Measurements from ENCODE around the gene PPP1R7.

The PPP1R7 gene

DNA sequence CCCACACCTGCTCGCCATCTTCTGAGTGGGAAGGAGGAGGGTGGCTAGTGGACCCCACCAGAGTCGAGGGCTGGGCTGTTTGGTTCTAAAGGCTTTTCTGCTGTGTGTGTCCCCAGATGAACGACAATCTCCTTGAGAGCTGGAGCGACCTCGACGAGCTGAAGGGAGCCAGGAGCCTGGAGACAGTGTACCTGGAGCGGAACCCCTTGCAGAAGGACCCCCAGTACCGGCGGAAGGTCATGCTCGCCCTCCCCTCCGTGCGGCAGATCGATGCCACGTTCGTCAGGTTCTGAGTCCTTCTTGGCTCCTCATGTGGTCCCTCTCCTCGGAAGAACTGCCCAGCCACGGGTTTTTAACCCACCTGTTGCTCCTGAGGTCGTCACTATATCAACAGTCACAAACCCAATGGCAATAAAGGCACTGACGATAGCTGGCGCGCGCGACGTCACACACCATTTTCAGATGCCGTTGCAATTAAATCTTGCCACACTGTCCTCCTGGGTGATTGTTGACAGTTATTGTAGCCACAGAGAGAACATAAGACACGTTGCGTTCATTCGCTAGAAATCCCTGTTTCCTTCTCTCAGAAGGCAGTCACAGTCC, 32.4 kb downstream of the PPP1R7 start:
- no peak for TF ChIP-seq POLR2A (IDR thresholded peaks at IDR 0.05; ENCODE audit: low read length)
- no peak for TF ChIP-seq GATA1 (IDR thresholded peaks at IDR 0.05; ENCODE audit: low read depth, low read length)

DNA sequence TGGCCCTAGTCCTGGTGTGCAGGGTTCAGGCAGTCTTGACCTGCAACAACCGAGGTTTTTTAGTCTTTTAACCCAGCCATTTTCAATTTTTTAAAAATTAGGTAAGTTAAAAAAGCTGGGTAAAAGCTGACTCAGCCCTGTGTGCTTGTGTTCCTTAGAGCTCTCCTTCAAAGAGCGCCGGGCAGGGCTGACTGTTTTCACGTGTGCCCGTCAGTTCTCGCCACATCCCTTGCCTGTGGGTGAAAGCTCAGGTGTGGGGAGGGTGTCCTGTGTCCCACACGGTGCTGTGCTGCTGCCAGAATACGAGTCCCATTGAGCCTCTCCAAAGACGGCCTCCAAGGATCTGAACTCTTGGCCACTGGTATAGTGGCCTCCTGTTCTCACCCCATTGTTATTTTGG, 33.0 kb downstream of the PPP1R7 start:
- no peak for DNase-seq
- TF ChIP-seq POLR2A (IDR thresholded peaks at IDR 0.05; ENCODE audit: low read length) (no peak), GATA1 (IDR thresholded peaks at IDR 0.05; ENCODE audit: low read depth, low read length) (no peak)

More for the DNA sequence above, 32.4 kb downstream of the PPP1R7 start:
- no peak for DNase-seq

DNA sequence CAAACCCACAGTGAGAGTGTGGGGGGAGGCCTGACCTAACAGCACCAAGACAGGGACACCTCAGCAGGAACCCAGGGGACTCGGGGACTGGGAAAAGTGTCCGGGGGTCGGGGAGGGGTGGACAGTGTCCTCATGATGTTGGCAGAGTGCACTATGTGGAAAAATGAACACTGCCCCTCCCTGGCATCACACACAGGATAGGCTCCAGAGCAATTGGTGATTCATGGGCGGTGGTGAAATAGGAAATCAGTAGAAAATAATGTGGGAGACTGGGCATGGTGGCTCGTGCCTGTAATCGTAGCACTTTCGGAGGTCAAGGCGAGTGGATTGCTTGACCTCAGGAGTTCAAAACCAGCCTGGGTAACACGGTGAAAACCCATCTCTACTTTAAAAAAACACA, 34.6 kb downstream of the PPP1R7 start:
- no peak for DNase-seq
- TF ChIP-seq GATA1 (IDR thresholded peaks at IDR 0.05; ENCODE audit: low read depth, low read length) = no peak

DNA sequence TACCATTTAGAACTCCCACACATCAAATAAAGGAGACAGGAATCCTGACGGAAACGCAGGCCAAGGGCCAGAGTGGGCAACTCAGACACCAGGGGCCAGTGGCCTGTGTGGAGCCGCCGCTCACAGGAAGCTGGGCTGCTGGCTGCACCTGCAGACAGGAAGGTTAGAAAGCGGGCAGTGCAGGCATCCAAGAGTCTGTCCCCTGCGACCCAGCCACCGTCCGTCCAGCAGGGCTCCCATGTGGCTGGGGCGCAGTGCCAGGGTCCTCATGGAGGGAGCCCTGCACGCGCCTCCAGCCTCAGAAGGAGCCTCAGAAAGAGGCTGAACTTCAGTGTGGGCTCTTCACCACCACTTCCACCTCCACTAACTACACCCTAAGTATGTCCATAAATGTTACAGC, 35.7 kb downstream of the PPP1R7 start:
- TF ChIP-seq POLR2A (IDR thresholded peaks at IDR 0.05; ENCODE audit: low read length) (no peak), GATA1 (IDR thresholded peaks at IDR 0.05; ENCODE audit: low read depth, low read length) (no peak)
- DNase-seq = no peak

DNA sequence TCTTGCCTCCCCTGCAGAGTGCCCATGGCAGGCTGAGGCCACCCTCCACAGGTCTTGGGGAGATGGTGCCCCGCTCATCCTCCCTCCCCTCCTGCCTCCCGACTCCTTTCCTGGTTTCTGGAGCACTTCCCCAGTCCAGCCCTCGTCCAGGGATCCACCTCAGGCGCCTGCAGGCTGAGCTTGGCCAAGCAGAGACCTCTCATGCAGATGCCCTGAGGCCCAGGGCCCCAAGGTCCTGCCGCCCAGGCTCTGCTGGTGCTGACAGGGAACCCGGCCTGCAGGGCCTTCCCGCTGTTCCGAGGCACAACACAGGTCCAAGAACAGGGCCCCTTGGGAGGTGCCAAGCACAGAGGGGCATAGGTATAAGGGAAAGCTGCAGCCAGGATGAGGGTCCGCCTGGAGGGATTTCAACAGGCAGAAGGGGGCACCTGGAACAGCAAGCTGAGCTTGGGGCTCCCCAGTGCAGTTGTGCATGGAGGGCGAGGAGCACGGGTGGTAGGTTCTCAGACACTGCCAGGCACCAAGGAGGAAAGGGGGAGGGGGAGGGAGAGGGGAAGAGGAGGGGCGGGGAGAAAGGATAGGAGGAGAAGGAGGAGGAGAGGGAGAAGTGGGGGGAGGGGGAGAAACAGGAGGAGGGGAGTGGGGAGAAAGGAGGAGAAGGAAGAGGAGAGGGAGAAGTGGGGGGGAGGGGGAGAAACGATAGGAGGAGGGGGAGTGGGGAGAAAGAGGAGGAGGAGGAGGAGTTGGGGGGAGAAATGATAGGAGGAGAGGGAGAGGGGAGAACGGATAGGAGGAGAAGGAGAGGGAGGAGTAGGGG, 37.0 kb downstream of the PPP1R7 start:
- TF ChIP-seq GATA1 (IDR thresholded peaks at IDR 0.05; ENCODE audit: low read depth, low read length) (no peak), POLR2A (IDR thresholded peaks at IDR 0.05; ENCODE audit: low read length) (no peak)
- no peak for DNase-seq

DNA sequence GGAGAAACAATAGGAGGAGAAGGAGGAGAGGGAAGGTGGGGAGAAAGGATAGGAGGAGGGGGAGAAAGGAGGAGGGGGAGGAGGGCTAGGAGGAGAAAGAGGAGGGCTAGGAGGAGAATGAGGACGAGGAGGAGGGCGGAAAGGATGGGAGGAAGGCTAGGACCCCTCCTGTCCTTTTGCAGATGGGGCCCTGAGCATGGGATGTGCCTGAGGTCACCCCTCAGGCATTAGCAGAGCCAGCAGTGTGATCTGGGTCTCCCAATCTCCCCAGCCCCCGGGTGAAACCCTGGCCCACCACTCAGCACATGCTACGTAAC, 37.6 kb downstream of the PPP1R7 start:
- TF ChIP-seq GATA1 (IDR thresholded peaks at IDR 0.05; ENCODE audit: low read depth, low read length) = no peak
- TF ChIP-seq POLR2A (IDR thresholded peaks at IDR 0.05; ENCODE audit: low read length) = no peak
- no peak for DNase-seq

DNA sequence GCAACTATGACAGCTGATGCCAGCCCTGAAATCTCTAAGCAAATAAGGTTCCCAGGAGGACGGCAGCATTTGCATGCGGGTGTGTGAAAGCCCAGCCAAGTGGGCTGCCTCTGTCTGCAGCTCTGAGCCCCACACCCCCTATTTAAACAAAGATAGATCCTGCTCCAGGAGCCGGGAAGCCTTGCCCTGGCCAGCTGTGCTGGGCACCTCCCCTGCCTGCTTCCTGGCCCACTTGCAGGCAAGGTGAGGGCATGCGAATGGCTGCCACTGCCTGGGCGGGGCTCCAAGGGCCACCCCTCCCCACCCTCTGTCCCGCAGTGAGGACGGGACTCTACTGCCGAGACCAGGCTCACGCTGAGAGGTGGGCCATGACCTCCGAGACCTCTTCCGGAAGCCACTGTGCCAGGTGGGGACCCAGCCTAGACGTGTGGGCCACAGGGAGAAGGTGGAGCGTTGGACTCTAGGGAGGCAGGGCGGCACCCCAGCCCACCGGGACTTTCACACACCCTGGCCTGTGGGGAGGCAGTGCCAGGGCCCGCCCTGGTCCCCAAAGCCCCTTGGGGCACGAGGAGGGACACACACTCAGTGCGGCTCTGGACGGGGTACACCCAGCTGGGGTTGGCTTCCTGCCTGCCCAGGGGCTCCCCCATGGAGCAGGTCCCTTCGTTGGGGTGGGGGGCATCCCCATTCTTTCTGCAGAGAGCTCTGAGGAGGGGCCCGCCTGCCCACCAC, 38.3 kb downstream of the PPP1R7 start, which contains the start of gene ANO7:
ANO7 (plus strand) TSS at position 317 of the 732 bp plus-strand sequence. CDS start 1,387 bp downstream, outside the sequence.
- TF ChIP-seq GATA1 (IDR thresholded peaks at IDR 0.05; ENCODE audit: low read depth, low read length) (no peak), POLR2A (IDR thresholded peaks at IDR 0.05; ENCODE audit: low read length) (no peak)
- DNase-seq = no peak

DNA sequence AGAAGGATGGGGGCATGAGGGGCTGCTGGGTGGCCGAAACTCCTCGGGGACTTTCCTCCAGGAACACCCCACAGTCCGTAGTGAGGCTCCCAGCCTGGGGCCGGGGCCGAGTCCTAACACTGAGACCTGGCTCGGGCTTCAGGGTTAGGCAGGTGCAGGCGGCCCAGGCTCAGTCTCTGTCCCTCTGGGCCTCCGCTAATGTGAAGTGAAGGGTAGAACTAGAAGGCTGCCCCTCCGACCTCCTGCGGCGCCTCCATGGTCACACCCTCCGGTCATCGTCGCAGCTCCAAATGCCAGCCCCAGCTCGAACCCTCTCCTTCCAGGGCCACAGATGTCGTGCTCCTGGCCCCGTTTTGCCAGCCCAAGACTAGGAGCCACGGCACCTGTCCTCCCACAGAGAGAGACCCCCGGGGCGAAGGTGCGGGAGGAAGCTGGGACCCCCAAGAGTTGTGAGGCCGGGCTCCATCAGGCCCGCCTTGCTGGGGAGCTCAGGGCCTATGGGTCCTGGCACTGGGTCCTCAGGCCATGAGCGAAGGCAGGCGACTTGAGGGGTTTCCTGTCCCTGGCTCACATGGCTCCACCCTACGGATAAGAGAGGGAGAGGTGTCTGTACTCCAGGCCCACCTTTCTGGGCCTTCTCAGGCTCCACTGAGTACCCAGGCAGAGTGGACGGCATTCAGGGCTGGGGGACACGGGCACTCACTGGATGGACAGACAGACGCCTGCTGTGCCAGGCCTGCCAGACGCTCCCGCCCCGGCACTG, 39.0 kb downstream of the PPP1R7 start:
- no peak for DNase-seq
- TF ChIP-seq GATA1 (IDR thresholded peaks at IDR 0.05; ENCODE audit: low read depth, low read length) = no peak
- TF ChIP-seq POLR2A (IDR thresholded peaks at IDR 0.05; ENCODE audit: low read length) = no peak

DNA sequence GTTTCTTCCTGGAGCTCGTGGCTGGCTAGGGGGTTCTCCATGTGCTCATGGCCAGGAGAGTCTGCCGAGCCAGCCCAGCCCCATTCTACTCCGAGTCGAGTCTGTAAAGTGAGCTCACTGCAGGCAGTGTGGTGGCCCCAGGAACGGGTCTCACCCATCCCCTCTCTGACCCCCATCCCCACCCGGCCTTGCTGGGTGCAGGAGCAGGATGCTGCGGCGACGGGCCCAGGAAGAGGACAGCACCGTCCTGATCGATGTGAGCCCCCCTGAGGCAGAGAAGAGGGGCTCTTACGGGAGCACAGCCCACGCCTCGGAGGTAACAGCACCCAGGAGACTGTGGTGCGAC, 39.6 kb downstream of the PPP1R7 start:
- TF ChIP-seq POLR2A (IDR thresholded peaks at IDR 0.05; ENCODE audit: low read length) (no peak), GATA1 (IDR thresholded peaks at IDR 0.05; ENCODE audit: low read depth, low read length) (no peak)
- no peak for DNase-seq

DNA sequence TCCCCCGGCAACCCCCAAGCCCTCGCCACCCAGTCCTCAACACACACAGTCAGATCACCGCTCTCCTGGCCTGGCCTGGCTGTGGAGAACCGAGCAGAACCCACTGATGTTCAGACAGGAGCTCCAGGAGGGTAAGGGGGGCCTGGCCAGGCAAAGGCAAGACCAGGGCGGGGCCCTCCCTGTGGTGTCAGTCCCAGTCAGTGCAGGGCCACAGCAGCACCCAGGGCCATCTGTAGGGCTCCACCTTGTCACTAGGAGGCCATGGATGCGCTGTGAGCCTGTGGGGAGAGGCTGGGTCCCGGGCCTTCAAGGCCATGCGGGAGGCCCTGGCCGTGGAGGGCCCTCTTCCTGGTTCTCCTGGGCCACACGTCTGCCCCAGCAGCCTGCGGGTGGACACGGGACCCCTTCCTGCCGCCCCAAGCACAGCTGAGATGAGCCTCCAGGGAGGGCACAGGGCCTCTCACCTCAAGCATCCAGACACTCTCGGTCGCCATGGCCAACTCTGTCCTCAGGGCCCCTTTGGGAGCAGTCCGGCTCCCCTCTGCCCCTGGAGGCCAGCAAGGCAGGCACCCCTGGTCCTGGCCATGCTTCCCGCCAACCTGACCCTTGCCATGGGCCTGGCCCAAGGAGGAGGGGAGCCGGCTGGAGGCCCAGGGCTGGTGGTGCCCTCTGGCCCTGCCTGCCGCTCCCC, 40.2 kb downstream of the PPP1R7 start:
- TF ChIP-seq POLR2A (IDR thresholded peaks at IDR 0.05; ENCODE audit: low read length) = no peak
- no peak for TF ChIP-seq GATA1 (IDR thresholded peaks at IDR 0.05; ENCODE audit: low read depth, low read length)
- no peak for DNase-seq

DNA sequence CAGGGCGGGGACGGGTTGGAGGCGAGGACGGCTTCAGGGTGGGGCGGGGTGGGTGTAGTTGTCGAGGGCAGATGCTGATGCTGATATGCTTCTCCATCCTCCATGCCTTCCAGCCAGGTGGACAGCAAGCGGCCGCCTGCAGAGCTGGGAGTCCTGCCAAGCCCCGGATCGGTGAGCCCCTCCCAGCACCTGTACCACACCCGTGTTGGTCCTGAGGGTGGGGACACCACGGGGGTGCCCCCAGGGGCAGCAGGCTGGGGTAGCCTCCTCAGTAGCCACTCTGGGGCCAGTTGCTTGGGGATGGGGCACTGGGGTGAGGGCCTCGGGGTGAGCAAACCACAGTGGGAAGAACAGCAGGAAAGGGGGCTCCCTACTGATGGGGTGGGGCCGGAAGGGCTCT, 40.8 kb downstream of the PPP1R7 start:
- peak in 1 of 2 experiments; percentile 20 for DNase-seq

DNA sequence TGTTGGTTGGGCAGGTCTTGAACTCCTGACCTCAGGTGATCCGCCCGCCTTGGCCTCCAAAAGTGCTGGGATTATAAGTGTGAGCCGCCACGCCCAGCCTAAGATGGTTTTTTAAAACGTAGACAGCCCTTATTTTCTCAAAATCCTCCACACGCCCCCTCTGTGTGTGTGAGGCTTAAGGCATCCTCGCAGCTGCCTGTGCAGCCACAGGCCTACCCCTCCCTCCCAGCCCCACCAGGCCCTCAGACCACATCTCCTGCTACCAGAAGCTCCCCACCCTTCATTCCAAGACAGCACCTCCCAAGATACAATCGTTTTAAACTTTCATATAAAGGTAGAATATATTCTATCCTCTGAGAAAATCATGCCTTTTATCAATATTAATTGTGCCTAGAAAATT, 43.0 kb downstream of the PPP1R7 start:
- peak in 1 of 2 experiments; percentile 48 for DNase-seq
- TF ChIP-seq GATA1 (IDR thresholded peaks at IDR 0.05; ENCODE audit: low read depth, low read length) (no peak), POLR2A (IDR thresholded peaks at IDR 0.05; ENCODE audit: low read length) (no peak)

More for the DNA sequence above, 40.8 kb downstream of the PPP1R7 start:
- TF ChIP-seq POLR2A (IDR thresholded peaks at IDR 0.05; ENCODE audit: low read length) = no peak
- TF ChIP-seq GATA1 (IDR thresholded peaks at IDR 0.05; ENCODE audit: low read depth, low read length) = no peak

DNA sequence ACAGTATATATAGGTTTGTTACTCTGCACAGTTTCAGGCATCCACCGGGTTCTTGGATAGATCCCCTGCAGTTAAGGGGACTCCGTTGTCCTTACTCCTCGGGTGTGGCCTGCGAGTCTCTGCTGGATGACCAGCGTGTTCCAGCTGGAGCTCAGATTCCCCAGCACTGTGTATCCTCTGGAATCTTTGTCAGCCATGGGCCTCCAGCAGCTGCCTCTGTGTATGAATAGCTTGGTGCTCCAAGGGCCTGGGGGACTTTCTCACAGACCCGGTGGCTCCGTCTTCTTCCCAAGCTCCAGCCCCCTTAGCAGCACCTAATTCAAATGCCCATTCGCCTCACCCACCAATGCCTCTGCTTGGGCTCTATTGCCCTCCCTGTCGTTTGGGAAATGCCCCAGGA, 44.5 kb downstream of the PPP1R7 start:
- no peak for DNase-seq

More for the DNA sequence above, 44.5 kb downstream of the PPP1R7 start:
- TF ChIP-seq GATA1 (IDR thresholded peaks at IDR 0.05; ENCODE audit: low read depth, low read length) = no peak
- no peak for TF ChIP-seq POLR2A (IDR thresholded peaks at IDR 0.05; ENCODE audit: low read length)

Measured in erythroblast (primary cell).